ENCODE measurements around the gene AGPAT4.

AGPAT4 gene

DNA sequence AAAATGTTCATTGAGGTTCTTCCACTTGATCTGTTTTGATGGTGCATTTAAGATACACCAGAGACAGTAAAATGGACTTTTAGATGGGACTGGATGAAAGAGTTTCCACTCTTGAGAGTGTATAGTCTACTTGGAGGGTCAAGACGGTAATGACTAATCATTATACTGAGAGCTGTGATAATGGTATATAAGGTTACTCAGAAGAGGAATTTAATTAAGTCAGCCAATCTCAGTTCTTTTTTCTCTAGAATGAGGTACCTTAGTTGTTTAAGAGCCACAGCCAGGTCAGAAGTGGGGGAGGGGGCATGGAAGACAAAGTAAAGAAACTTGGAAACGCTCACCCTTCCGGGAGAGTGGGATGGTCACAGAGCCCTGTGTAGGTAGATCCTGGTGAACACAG is 158.4 kb downstream of the AGPAT4 start:
- Histone ChIP-seq H3K27me3 (ENCODE audit: control insufficient read depth in 5 of 5, insufficient read depth in 4 of 5, low read length in 5 of 5) (no peaks in the 10 kb centered on the region), H3K9ac (ENCODE audit: low read length in 5 of 5) (no peak overlapping the region), H3K36me3 (ENCODE audit: control insufficient read depth in 5 of 5, insufficient read depth in 5 of 5, low read length in 5 of 5) (peaks cover 50 to 83% (median 69%) of the 10 kb centered on the region in 5 donors), H3K27ac (ENCODE audit: low read depth, low read length) (no peak overlapping the region), H3K9me3 (ENCODE audit: control insufficient read depth in 5 of 5, low read length in 5 of 5) (peaks cover 0 to 7% (median 0%) of the 10 kb centered on the region in 5 donors), H3K4me3 (ENCODE audit: low read depth in 1 of 5, low read length in 5 of 5) (no peak overlapping the region), H3K4me1 (ENCODE audit: control insufficient read depth in 5 of 5, insufficient read depth in 5 of 5, low read length in 5 of 5) (no peaks in the 10 kb centered on the region)

GRCh38 chr6:161111261-161111660 is 162.6 kb downstream of the AGPAT4 start:
- Histone ChIP-seq H3K4me1 (ENCODE audit: control insufficient read depth in 5 of 5, insufficient read depth in 5 of 5, low read length in 5 of 5) (no peaks in the 10 kb centered on the region), H3K36me3 (ENCODE audit: control insufficient read depth in 5 of 5, insufficient read depth in 5 of 5, low read length in 5 of 5) (peaks cover 50 to 97% (median 93%) of the 10 kb centered on the region in 5 donors), H3K4me3 (ENCODE audit: low read depth in 1 of 5, low read length in 5 of 5) (no peak overlapping the region), H3K9me3 (ENCODE audit: control insufficient read depth in 5 of 5, low read length in 5 of 5) (no peaks in the 10 kb centered on the region), H3K9ac (ENCODE audit: low read length in 5 of 5) (no peak overlapping the region), H3K27ac (ENCODE audit: low read depth, low read length) (no peak overlapping the region), H3K27me3 (ENCODE audit: control insufficient read depth in 5 of 5, insufficient read depth in 4 of 5, low read length in 5 of 5) (no peaks in the 10 kb centered on the region)

DNA sequence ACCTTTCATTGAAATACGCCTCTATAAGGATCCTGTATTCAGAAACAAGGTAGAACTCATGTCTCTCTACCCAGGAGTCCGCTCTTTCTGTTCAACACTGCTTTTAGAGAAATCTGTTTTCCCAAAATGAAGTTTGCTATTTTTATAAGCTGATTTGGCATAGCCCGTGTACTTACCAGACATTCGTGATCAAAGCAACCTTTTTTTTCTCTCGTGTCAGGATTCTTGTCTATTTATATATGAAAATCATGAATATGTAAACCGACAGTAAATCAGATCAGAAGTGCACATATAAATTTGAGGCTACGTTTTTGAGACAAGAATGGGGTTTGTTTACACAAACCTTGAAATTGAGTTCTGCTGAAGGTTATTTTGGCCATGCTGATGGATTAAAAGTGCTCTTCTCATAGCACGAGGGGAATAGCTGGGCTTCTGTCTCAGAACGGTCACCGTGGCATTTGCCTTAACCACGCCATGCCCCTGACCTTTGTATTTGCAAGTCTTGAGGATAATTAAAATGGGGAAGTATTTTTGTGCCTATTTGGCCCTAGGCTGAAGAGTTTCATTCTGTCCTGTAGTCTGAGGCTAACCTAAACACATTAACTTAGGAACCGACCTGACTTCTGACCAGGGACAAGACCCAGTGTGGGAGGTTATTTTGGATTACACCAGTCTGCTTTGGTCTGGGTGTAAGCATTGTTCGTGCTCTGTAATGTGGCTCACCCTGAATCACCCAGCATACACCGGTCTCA is 163.7 kb downstream of the AGPAT4 start:
- no peak overlapping the region for H3K9ac ChIP-seq (ENCODE audit: low read length in 5 of 5)
- H3K27me3 ChIP-seq (ENCODE audit: control insufficient read depth in 5 of 5, insufficient read depth in 4 of 5, low read length in 5 of 5), result no peaks in the 10 kb centered on the region
- no peaks in the 10 kb centered on the region for H3K9me3 ChIP-seq (ENCODE audit: control insufficient read depth in 5 of 5, low read length in 5 of 5)
- H3K4me3 ChIP-seq (ENCODE audit: low read depth in 1 of 5, low read length in 5 of 5), result no peak overlapping the region
- peaks cover 0 to under 1% (median 0%) of the 10 kb centered on the region in 5 donors for H3K4me1 ChIP-seq (ENCODE audit: control insufficient read depth in 5 of 5, insufficient read depth in 5 of 5, low read length in 5 of 5)
- peaks cover 50 to 92% (median 85%) of the 10 kb centered on the region in 5 donors for H3K36me3 ChIP-seq (ENCODE audit: control insufficient read depth in 5 of 5, insufficient read depth in 5 of 5, low read length in 5 of 5)
- H3K27ac ChIP-seq (ENCODE audit: low read depth, low read length), result no peak overlapping the region

DNA sequence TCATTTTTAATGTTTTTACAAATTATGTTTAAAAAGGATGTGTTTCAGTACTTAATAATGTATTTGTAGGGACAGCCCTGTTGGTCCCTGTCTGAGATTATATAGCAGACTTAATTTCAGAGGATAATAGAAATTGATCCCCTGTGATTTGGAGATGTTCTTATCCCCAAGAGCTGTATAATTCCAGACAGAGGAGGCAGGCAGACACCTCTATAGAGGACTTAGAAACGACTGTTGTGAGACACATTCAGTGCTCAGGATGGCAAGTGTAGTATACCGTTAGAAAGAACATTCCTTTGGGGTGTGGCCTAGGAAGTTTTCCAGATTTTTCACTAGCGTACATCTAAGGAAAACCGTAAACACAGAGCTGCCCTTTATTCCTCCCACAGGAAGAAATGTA is 164.5 kb downstream of the AGPAT4 start:
- peaks cover 43 to 85% (median 77%) of the 10 kb centered on the region in 5 donors for H3K36me3 ChIP-seq (ENCODE audit: control insufficient read depth in 5 of 5, insufficient read depth in 5 of 5, low read length in 5 of 5)
- no peak overlapping the region for H3K4me3 ChIP-seq (ENCODE audit: low read depth in 1 of 5, low read length in 5 of 5)
- H3K9ac ChIP-seq (ENCODE audit: low read length in 5 of 5), result no peak overlapping the region
- no peaks in the 10 kb centered on the region for H3K9me3 ChIP-seq (ENCODE audit: control insufficient read depth in 5 of 5, low read length in 5 of 5)
- H3K27me3 ChIP-seq (ENCODE audit: control insufficient read depth in 5 of 5, insufficient read depth in 4 of 5, low read length in 5 of 5), result no peaks in the 10 kb centered on the region
- peaks cover 0 to 2% (median 0%) of the 10 kb centered on the region in 5 donors for H3K4me1 ChIP-seq (ENCODE audit: control insufficient read depth in 5 of 5, insufficient read depth in 5 of 5, low read length in 5 of 5)
- H3K27ac ChIP-seq (ENCODE audit: low read depth, low read length), result no peak overlapping the region

GRCh38 chr6:161108916-161109315 is 164.9 kb downstream of the AGPAT4 start:
- Histone ChIP-seq H3K4me1 (ENCODE audit: control insufficient read depth in 5 of 5, insufficient read depth in 5 of 5, low read length in 5 of 5) (peaks cover 0 to 2% (median 0%) of the 10 kb centered on the region in 5 donors), H3K9me3 (ENCODE audit: control insufficient read depth in 5 of 5, low read length in 5 of 5) (no peaks in the 10 kb centered on the region), H3K9ac (ENCODE audit: low read length in 5 of 5) (no peak overlapping the region), H3K27ac (ENCODE audit: low read depth, low read length) (no peak overlapping the region), H3K36me3 (ENCODE audit: control insufficient read depth in 5 of 5, insufficient read depth in 5 of 5, low read length in 5 of 5) (peaks cover 39 to 85% (median 74%) of the 10 kb centered on the region in 5 donors), H3K27me3 (ENCODE audit: control insufficient read depth in 5 of 5, insufficient read depth in 4 of 5, low read length in 5 of 5) (no peaks in the 10 kb centered on the region), H3K4me3 (ENCODE audit: low read depth in 1 of 5, low read length in 5 of 5) (no peak overlapping the region)

DNA sequence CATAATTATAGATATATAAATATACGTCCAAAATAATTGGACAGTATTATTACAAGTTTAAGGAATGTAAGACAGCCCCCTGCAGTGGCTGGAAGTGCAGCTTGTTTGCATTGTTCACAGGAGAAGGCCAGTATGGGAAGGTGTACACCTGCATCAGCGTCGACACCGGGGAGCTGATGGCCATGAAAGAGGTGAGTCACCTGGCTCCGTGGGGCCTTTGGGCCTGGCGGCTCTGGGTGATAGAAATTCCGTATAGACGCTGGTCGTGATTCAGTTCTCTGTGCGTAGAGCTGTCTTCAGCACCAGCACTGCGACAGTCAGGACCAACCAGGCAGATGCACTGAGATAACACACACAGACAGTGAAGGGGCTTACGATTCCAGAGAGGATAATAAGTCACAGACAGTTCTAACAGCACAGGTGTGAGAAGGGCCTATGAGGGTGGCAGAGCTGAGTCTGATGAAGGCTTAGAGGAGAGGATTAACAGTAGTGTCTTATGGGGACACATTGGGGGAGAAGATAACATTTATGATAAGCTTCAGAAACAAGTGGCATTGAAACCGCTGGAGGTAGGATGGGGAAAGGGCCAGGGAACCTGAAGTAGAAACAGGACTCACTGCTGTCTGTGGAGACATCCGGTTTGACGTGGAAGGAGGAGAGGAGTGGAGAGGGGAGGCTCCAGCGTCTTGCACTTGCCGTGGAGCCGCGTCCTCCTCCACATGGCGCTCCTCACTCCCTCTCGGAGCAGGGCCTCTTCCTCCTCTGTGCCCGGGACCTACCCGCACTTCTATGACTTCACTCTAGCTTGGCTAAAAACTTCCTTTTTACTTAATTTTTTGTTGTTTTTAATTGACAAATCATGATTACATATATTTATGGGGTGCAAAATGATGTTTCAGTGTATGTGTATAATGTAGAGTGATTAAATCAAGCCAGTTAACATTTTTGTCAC is 165.8 kb downstream of the AGPAT4 start:
- no peak overlapping the region for H3K9ac ChIP-seq (ENCODE audit: low read length in 5 of 5)
- no peaks in the 10 kb centered on the region for H3K9me3 ChIP-seq (ENCODE audit: control insufficient read depth in 5 of 5, low read length in 5 of 5)
- no peak overlapping the region for H3K4me3 ChIP-seq (ENCODE audit: low read depth in 1 of 5, low read length in 5 of 5)
- peaks cover 0 to 2% (median 0%) of the 10 kb centered on the region in 5 donors for H3K4me1 ChIP-seq (ENCODE audit: control insufficient read depth in 5 of 5, insufficient read depth in 5 of 5, low read length in 5 of 5)
- H3K36me3 ChIP-seq (ENCODE audit: control insufficient read depth in 5 of 5, insufficient read depth in 5 of 5, low read length in 5 of 5), result peaks cover 35 to 87% (median 78%) of the 10 kb centered on the region in 5 donors
- no peak overlapping the region for H3K27ac ChIP-seq (ENCODE audit: low read depth, low read length)
- no peaks in the 10 kb centered on the region for H3K27me3 ChIP-seq (ENCODE audit: control insufficient read depth in 5 of 5, insufficient read depth in 4 of 5, low read length in 5 of 5)

GRCh38 chr6:161105408-161105807 is 168.5 kb downstream of the AGPAT4 start:
- Histone ChIP-seq H3K9ac (ENCODE audit: low read length in 5 of 5) (no peak overlapping the region), H3K4me3 (ENCODE audit: low read depth in 1 of 5, low read length in 5 of 5) (no peak overlapping the region), H3K4me1 (ENCODE audit: control insufficient read depth in 5 of 5, insufficient read depth in 5 of 5, low read length in 5 of 5) (peaks cover 0 to 2% (median 0%) of the 10 kb centered on the region in 5 donors), H3K9me3 (ENCODE audit: control insufficient read depth in 5 of 5, low read length in 5 of 5) (no peaks in the 10 kb centered on the region), H3K27ac (ENCODE audit: low read depth, low read length) (no peak overlapping the region), H3K27me3 (ENCODE audit: control insufficient read depth in 5 of 5, insufficient read depth in 4 of 5, low read length in 5 of 5) (no peaks in the 10 kb centered on the region), H3K36me3 (ENCODE audit: control insufficient read depth in 5 of 5, insufficient read depth in 5 of 5, low read length in 5 of 5) (peaks cover 40 to 74% (median 62%) of the 10 kb centered on the region in 5 donors)

GRCh38 chr6:161104966-161105365 is 168.9 kb downstream of the AGPAT4 start:
- no peak overlapping the region for H3K4me3 ChIP-seq (ENCODE audit: low read depth in 1 of 5, low read length in 5 of 5)
- no peak overlapping the region for H3K27ac ChIP-seq (ENCODE audit: low read depth, low read length)
- H3K9ac ChIP-seq (ENCODE audit: low read length in 5 of 5), result no peak overlapping the region
- H3K36me3 ChIP-seq (ENCODE audit: control insufficient read depth in 5 of 5, insufficient read depth in 5 of 5, low read length in 5 of 5), result peaks cover 37 to 74% (median 60%) of the 10 kb centered on the region in 5 donors
- no peaks in the 10 kb centered on the region for H3K9me3 ChIP-seq (ENCODE audit: control insufficient read depth in 5 of 5, low read length in 5 of 5)
- no peaks in the 10 kb centered on the region for H3K27me3 ChIP-seq (ENCODE audit: control insufficient read depth in 5 of 5, insufficient read depth in 4 of 5, low read length in 5 of 5)
- H3K4me1 ChIP-seq (ENCODE audit: control insufficient read depth in 5 of 5, insufficient read depth in 5 of 5, low read length in 5 of 5), result peaks cover 0 to 2% (median 0%) of the 10 kb centered on the region in 5 donors

- H3K36me3 ChIP-seq (ENCODE audit: control insufficient read depth in 5 of 5, insufficient read depth in 5 of 5, low read length in 5 of 5), result peaks cover 35 to 73% (median 57%) of the 10 kb centered on the region in 5 donors
- H3K4me3 ChIP-seq (ENCODE audit: low read depth in 1 of 5, low read length in 5 of 5), result no peak overlapping the region
- H3K4me1 ChIP-seq (ENCODE audit: control insufficient read depth in 5 of 5, insufficient read depth in 5 of 5, low read length in 5 of 5), result peaks cover 0 to 2% (median 0%) of the 10 kb centered on the region in 5 donors
- H3K27me3 ChIP-seq (ENCODE audit: control insufficient read depth in 5 of 5, insufficient read depth in 4 of 5, low read length in 5 of 5), result no peaks in the 10 kb centered on the region
- H3K9ac ChIP-seq (ENCODE audit: low read length in 5 of 5), result no peak overlapping the region
- no peak overlapping the region for H3K27ac ChIP-seq (ENCODE audit: low read depth, low read length)
- H3K9me3 ChIP-seq (ENCODE audit: control insufficient read depth in 5 of 5, low read length in 5 of 5), result no peaks in the 10 kb centered on the region
These were observed 170.4 kb downstream of the AGPAT4 start for GRCh38 chr6:161103475-161103874.

GRCh38 chr6:161101517-161101916 is 172.3 kb downstream of the AGPAT4 start:
- peaks cover 0 to 2% (median 0%) of the 10 kb centered on the region in 5 donors for H3K4me1 ChIP-seq (ENCODE audit: control insufficient read depth in 5 of 5, insufficient read depth in 5 of 5, low read length in 5 of 5)
- H3K27ac ChIP-seq (ENCODE audit: low read depth, low read length), result no peak overlapping the region
- H3K36me3 ChIP-seq (ENCODE audit: control insufficient read depth in 5 of 5, insufficient read depth in 5 of 5, low read length in 5 of 5), result peaks cover 41 to 73% (median 54%) of the 10 kb centered on the region in 5 donors
- no peaks in the 10 kb centered on the region for H3K27me3 ChIP-seq (ENCODE audit: control insufficient read depth in 5 of 5, insufficient read depth in 4 of 5, low read length in 5 of 5)
- H3K4me3 ChIP-seq (ENCODE audit: low read depth in 1 of 5, low read length in 5 of 5), result no peak overlapping the region
- H3K9ac ChIP-seq (ENCODE audit: low read length in 5 of 5), result no peak overlapping the region
- H3K9me3 ChIP-seq (ENCODE audit: control insufficient read depth in 5 of 5, low read length in 5 of 5), result no peaks in the 10 kb centered on the region
